Forelimb muscle (tissue), 1 donor: ENCODE results near the gene CMBL. TPM values are rescaled to one million over a fixed set of nuclear protein-coding genes. Genes with fewer than 3 reads are reported as not detected.

ENCODE experiments used
- DNase-seq: peaks from one replicate; pipeline ENCODE4 v3.0.0-alpha.2; 2013; ENCODE audit warnings: low read depth
- polyA plus RNA-seq: library from polyadenylated mRNA; unstranded; fragments of 120-200 nt; gene quantifications from one replicate; pipeline ENCODE4 v1.2.1, GENCODE V29; 2013; ENCODE audit not compliant: insufficient read length

CMBL gene
- polyA plus RNA-seq, 1 donor, result 119 TPM

DNA sequence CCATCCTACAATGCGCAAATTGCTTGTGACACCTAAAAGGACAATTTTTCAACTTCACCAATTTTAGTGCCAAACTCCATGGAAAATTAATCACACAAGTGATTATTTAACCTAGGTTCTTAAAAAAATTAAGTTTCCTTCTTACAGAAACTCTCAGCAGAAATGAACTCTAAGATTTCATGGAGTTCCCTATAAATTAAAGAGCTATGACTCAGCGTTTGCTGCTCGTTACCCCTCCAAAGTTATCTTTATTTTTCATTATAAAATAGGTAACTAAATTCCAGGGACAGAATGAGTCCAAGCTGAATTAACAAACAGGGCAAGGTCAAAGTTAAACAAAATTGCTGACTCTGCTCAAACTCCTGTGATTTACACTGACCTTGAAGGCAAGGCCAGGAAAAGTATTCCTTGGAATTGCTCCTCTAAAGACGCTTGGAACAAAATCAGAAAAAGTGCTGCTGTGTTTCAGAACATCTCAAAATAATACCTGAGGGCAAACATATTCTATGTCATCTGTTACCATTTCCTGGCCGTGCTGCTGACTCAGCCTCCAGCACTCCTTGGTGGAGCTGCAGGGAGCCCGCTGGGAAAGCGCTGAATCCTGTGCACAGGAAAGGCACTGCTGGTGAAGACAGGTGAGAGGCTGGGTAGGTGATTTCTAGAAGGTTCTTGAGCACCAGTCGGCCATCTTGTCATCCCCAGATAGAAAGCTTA is 2.5 kb upstream of the CMBL start:
- no peak for DNase-seq

DNA sequence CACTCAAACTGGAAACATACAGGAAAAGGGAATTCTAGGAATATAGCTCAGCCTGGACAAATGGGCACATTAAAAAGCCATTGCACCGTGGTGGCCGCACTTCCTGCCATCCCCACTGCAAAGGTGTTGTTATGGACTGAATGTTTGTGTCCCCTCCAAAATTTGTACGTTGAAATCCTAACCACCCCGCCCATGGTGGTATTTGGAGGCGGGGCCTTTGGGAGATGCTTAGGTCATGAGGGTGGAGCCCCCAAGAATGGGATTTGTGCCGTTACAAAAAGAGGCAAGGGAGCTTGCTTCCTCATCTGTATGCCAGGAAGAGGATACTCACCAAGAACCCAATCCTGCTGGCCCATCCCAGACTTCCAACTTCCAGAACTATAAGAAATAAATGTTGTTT is 1.1 kb upstream of the CMBL start:
- no peak for DNase-seq

DNA sequence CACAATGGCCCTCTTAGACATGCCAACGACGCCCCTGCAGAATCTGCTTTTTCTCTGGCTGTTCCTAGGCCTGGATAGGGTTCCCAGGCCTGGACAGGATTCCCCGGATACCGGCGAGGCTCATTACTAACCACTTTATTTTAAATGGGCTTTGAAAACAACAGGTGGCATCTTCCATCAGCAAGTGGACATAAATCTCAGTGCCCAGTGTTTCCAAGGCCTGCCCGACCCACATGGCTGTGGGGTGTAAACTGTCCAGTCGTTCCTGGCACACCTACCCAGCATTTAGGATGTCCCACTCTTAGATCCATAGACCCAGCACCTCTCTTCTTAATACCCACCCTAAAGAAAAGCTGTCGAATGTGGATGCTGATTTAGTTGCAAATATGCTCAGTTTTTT is 896 bp downstream of the CMBL start:
- DNase-seq, result no peak

DNA sequence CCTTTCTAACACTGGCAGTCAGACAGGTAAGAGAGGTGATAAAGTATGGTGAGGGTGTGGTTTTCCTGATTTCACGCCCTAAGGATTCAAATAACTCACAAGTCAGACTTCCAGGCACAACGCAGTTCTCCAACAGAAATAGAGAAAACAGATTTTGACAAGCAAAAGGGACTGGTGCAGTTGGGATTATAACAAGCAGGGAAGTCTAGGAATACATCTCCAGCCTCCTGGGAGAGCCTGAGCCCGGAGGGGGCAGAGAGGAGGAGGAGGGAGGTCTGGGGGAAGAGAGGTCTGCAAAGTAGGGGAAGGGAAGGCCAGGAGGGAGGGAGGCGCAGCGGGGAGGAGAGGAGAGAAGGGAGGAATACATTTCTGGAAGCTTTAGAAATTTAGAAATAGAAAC is 1.6 kb downstream of the CMBL start:
- no peak for DNase-seq

DNA sequence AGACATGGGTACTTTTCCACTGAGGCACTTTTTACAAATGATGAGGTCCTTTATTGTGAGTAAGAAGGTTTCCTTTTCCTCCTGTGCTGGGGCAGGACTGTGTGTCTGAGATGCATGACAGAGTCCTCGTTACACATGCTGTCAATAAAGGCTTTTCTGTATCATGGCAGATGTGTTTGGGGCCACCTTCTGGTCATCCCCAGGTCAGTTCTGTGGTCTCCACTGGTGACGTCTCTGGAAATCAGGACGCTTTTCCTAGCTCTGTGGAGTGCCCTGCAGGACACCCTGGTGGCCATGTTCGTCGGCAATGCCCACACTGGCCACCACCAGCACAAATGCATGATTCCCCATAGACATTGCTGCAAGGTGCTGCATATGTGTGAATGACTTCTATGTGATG is 2.8 kb downstream of the CMBL start:
- DNase-seq, result no peak

DNA sequence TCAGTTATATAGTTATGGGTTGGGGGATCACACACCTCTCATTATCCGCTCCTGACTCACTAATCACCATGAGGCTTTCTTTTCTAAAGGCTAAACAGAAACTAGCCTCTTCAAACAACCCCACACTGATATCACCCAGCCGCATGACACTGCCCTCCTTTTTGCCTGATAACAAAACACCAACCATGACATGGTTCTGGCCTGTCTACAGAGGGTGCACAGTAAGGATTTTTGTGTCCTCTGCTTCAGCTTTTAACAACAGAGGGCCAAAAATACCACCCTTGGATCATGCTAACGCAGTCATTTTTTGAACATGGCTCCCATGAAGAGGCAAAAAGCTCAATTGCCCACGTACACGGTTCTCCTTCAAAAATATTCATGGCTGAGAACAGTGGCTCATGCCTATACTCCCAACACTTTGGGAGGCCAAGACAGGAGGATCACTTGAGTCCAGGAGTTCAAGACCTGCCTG is 4.0 kb downstream of the CMBL start:
- DNase-seq, result no peak

DNA sequence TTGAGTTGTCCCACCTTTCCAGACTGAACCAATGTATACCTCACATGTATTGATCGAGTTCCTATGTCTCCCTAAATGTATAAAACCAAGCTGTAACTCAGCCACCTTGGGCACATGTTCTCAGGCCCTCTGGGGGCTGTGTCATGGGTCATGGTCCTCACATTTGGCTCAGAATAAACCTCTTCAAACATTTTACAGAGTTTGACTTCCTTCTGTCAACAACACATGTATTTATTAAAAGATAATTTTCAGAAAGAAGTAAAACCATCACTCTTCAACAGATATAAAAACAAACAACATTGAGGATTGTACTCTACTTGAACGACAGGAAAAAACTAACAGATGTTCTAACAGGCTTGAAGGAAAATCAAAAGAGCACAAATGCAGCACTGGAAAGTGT is 4.5 kb downstream of the CMBL start:
- no peak for DNase-seq

DNA sequence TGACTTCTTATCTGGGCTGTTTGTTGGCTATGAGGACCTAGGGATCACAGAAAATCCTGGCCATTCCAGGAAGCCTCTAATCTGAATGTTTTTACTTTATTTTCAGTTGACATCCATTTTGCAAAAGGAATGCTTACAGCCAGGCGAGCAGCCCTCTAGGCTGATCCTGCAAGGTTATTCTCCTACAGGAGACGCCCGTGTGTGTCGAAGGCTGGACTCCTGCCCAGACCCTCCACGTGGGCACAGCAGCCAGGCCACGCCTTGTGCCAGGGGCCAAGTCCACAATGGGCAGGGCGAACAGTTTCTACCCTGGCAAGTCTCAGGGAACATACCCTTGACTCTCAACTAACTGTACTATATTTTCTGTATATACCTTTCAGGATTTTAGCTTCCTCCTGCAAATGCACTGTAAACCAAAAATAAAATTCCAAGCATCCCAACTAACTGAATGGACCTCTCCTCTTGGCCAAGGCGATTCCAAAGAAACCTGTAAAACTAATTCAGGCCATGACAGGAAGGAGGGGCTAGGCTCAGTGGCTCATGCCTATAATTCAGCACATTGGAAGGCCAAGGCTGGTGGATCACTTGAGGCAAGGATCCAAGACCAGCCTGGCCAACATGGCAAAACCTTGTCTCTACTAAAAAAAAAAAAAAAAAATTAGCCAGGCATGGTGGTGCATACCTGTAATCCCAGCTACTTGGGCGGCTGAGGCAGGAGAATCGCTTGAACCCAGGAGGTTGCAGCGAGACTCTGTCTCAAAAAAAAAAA is 5.7 kb downstream of the CMBL start:
- no peak for DNase-seq

DNA sequence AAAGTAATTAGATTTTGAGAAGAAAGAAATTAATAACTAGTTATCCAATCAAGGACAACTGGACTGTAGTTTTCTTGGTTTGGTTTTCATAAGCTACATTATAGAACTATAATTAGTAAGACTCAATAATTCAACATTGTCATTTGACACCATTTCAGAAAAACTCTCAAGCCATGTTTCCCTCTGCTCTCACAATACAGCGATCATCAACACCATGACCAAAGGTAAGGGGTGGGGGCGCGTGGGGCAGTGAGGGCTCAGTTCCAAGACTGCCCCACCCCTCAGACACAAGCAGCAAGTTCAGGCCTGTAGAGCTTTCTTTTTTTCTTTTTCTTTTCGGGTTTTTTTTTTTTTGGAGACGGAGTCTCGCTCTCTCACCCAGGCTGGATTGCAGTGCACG is 6.4 kb downstream of the CMBL start:
- DNase-seq, result no peak

DNA sequence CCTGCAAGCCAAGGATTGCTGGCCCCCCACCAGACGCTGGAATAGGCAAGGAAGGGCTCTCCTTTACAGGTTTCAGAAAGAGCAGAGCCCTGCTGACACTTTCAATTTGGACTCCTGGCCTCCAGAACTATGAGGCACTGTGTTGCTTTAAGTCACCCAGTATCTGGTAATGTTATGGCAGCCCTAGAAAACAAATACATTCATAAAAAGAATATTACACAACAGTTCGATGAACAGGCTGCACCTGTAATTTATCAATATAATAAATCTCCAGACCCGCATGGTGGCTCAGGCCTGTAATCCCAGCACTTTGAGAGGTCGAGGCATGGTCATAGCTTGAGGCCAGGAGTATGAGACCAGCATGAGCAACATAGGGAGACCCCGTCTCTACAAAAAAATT is 7.5 kb downstream of the CMBL start:
- DNase-seq, result no peak

DNA sequence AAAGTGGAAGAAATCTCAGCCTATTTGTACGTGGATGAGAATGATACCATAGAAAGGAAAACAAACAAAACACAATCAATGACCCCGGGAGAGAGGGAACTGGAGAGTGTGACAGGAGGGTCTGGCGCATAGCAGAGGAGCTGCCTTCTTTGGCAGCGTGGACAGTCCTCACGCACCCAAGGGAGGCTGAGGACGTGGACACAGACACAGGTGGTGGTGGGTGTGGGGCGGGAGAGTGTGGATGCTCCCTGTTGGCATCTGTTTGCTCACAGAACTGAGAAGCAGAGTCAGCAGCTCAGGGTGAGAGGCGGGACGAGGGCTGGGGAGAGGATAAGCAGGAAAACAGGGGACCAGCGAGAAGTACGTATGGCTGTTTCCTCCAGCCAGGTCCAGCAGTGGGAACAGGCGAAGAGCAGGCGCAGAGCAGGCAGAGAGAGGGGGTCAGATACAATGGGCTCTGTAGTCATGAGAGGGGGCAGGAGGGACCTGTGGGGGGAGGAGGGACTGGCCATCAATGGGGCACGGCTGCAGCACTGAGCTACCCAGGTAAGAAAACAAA is 10.0 kb downstream of the CMBL start:
- DNase-seq, result no peak

DNA sequence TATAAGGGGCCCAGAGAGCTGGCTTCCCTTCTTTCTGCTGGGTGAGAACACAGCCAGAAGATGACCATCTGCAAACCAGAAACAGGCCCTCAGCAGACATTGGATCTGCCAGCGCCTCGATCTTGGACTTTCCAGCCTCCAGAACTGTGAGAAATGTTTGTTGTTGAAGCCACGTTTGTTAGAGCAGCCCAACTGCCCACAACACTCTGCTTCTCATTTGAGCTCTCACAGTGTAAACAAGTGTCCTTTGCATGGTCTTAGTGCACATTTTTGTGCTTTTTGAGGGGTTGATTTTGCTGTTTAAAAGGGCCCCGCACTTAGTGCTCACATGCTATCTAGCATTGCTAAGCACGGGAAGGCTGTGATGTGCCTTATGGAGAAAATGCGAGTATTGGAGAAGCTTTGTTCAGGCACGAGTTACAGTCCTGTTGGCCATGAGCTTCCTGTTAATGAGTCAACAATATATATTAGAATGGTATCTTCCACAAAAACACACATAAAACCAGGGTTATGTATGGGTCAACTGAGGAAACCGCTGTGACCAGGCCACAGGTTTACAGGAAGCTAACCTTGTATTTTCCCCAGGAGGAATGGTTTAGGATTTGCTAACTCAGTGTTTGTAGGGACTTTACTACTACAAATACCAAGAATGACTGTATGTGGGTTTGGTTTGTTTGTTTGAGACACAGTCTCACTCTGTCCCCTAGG is 11.9 kb downstream of the CMBL start:
- no peak for DNase-seq

DNA sequence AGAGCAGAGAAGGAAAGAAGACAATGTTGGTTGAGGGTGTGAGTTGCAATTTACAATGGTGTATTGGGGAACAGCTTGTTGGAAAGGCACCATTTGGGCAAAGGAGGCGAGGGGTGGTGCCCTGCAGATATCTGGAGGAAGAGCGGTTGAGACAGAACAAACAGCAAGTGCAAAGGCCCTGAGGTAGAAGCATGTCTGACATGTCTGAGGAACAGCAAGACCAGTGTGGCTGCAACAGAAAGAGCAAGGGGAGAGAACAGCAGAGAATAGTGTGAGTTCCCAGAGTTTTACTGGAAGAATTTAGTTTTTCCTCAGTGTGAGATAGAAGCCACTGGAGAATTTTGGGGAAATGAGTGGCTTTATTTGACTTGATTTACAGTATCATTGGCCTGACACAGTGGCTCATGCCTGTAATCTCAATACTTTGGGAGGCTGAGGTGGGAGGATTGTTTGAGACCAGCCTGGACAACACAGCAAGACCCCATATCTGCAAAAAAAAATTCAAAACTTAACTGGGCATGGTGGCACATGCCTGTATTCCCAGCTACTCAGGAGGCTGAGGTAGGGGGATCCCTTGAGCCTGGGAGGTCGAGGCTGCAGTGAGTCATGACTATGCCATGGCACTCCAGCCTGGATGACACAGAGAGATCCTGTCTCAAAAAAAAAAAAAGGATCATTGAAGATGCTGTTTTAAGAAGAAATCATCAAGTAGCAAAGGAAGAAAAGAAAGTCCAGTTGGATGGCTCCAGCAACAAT is 13.6 kb downstream of the CMBL start:
- DNase-seq, result no peak

DNA sequence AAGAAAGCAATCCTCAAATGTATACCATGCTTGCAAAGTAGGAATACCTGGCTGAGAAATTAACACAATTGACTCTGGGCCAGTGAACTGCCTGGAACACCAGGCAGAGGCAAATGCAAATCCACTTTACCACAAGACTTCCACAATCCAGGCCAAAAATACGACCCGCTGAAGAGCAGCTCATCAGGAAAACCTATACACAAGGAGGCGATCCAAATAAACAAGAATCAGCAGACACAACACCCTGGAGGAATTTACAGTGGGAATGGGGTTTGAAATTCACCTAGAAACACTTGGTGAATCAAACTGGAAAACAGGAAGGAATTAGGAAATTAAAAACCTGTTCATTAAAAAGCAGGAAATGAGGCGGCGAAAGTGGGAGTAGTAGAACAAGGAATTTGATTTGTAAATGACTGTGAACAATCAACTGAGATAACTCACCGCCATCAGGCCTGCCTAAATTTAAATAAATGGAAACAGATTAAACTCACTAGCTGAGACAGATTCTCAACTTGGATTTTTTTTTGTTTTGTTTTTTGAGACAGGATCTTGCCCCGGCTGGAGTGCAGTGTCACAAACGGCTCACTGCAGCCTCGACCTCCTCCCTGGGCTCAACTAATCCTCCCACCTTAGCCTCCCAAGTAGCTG is 15.9 kb downstream of the CMBL start:
- DNase-seq, result no peak

DNA sequence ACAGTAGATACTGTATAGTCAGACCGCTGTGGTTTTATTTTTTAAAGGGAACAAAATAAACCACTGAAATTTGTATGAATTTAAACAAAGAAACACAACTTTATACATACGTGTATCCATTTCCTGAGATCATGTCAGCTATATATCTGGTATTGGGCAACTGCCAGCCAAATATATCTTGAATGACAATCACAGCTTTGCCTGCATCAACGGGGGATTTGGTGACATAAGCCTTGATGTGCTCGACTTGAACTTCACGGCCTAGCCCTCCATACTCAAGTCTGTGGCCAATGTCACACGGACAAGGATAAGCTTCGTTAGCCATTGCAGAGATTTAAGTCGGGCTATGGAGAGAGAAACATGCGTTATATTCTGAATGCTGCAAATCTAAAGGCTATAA is 17.3 kb downstream of the CMBL start:
- DNase-seq, result no peak

DNA sequence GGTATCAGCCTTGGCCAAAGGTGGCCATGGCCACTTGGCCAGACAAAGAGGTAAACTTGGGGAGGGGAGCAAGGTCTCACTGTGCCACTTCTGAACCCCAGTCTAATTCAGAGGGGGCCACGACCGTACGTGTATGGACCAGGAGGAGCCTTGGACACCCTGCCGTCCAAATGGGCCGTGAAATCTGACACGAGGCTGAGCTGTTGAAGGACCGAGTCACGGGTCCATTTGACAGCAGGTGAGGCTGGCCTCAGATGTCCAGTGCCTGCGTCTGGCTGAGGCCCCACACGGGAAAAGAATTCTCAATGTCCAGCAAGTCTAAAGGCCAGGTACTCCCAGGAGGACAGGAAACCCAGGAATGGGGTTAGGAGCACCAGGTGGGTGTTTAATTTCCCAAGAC is 17.7 kb downstream of the CMBL start:
- DNase-seq, result no peak

DNA sequence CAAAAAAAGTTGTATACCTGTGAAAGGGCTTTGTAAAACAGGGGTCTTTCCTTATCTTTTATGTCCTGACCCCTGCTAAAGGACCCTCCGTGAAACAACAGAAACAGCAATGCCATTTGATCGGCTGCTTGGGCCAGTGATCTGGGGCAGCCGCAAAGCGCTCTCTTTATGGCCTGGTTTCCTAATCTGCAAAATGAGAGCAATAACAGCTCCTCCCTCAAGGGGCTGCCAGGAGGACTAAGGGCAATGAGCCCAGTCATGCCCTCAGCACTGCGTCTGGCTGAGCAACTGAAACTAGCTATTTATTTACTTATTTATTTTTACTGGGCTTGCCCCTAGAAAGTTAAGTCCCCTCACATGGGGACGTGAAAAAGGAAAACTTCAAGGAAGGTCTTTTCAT is 18.3 kb downstream of the CMBL start:
- no peak for DNase-seq

DNA sequence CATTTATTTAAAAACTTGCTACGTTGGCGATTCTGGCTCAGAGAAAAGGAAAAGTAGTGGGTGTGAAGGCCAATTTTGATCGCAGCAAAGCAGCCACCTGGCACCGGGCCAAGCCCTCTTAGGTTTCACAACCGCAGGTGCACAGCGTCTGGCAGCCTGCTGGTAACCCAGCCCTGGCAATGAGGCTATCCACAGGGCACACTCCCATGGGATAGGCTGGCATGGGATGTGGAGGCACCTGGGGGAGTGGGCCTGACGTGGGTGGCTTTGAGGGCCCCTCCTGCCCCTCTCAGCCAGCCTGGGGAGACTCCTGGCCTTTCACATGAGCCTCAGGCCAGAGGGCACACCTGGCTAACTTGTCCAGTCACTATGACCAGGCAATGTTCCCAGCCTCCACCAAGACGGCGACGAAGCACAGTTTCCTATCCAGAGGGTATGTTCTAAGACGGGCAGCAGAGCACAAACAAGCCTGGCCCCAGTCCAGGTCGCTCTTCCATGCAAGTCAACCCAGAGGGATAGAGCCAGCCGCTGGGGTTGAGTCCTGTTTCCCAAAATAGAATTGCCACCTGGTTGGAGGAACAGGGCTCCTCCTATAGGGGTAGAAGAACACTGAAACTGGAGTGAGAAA is 19.0 kb downstream of the CMBL start:
- DNase-seq, result no peak

DNA sequence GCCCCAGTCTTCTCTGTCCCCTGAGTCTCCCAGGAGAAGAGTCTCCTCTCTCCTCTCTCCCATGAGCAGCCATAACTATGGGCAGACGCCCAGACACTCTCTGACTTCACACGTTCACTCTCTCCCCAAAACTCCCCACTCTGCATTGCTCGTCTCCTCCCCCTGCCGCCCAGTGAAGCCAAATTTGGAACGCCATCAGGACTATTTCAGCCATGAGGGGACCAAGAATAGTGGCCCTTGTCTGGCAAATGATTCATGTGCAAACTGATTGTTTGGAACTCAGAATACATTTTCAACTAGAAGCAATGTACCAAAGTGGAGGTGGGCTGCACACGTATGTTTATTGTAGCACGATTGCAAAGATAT is 20.9 kb downstream of the CMBL start:
- DNase-seq, result no peak

DNA sequence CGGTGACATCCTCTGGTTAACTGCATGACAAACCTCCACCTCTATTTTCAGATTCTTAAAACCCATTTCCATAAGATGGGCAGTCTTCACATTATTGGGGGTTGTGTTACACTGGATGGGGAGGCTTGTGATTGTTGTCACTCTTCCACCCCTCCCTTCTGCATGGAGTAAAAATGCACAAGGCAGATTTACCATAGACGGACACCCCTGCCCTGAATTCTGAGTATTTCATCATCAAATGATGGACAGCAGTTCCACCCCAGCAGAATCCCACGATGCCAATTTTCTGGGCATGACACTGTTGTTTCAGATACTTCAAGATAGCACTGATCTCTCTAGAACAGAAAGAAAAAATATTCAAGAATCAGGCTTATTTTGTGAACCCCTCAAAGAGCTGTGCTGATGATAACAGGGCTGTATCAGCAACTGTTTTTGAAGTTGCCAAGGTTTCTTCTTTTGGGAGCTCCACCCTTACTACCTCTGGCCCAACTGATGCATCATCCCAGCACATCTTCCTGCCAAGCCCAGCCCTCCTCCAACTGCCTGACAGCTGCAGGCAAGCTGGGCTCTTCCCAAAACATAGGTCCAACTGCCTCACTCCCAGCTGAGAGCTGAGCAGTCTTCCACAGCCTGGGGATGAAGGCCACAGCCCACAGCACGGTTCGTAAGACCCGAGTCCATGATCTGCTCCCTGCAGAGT is 21.4 kb downstream of the CMBL start:
- DNase-seq, result no peak
